Endothelial cell of umbilical vein (primary cell): ENCODE results near the gene PLXDC2. TPM values are rescaled to one million over a fixed set of nuclear protein-coding genes. Genes with fewer than 3 reads are reported as not detected.

Experiments
- BruUV-seq: library from RNA; stranded (reverse); fragments of 400-500 nt; replicated peaks from 2 replicates; lab custom pipeline; 2021; lab: Mats Ljungman, UMichigan
- CTCF ChIA-PET: fragments of 300-600, 350-600 bp; sonication (Branson Sonifier 250); formaldehyde crosslinking; loops from one replicate; lab custom pipeline; 2021; ENCODE audit warnings: antibody characterized with exemption, inconsistent platforms; lab: Charles Lee
- POLR2A ChIA-PET: fragments of 300-600, 350-600 bp; sonication (Branson Sonifier 250); formaldehyde crosslinking; loops from one replicate; lab custom pipeline; 2021; ENCODE audit warnings: antibody characterized with exemption, inconsistent platforms; lab: Charles Lee
- DNase-seq: peaks from one replicate; pipeline ENCODE4 v3.0.0-alpha.2; 2011; ENCODE audit warnings: low read depth, low spot score
- FAIRE-seq: peaks from 2 replicates; lab custom pipeline; 2011; peaks lifted over from hg19 to GRCh38; lab: Jason Lieb, UNC
- H2AFZ ChIP-seq: 2 replicates; pipeline ENCODE4 v1.6.0; 2012; ENCODE audit warnings: low read depth, low read length, control low read depth, inconsistent platforms
- H3K27ac ChIP-seq: 2 replicates; pipeline ENCODE4 v1.5.1; 2011; ENCODE audit warnings: low read depth, mild to moderate bottlenecking, control low read depth, low read length, moderate library complexity; ENCODE audit not compliant: insufficient read depth
- H3K27me3 ChIP-seq, 2 experiments: 2 replicates each; pipeline versions ENCODE4 v1.6.0 to v1.6.1; 2011; ENCODE audit warnings: low read length in 2 of 2, mixed read lengths in 1 of 2; ENCODE audit not compliant: control insufficient read depth in 2 of 2, insufficient read depth in 2 of 2
- H3K36me3 ChIP-seq, 2 experiments: 2 replicates in 1 of 2; 3 replicates in 1 of 2; pipeline ENCODE4 v1.5.1; 2011; ENCODE audit warnings: low read length in 2 of 2, mild to moderate bottlenecking in 1 of 2, moderate library complexity in 1 of 2; ENCODE audit not compliant: control insufficient read depth in 2 of 2, insufficient read depth in 2 of 2; ENCODE audit errors: extremely low read depth in 1 of 2
- H3K4me1 ChIP-seq: 3 replicates; pipeline ENCODE4 v1.5.1; 2011; ENCODE audit warnings: mild to moderate bottlenecking, low read length; ENCODE audit not compliant: control insufficient read depth, insufficient read depth; ENCODE audit errors: extremely low read depth
- H3K4me2 ChIP-seq: 2 replicates; pipeline ENCODE4 v1.6.1; 2011; ENCODE audit warnings: low read length, control low read depth, mixed read lengths; ENCODE audit not compliant: insufficient read depth
- H3K4me3 ChIP-seq, 3 experiments: fragments of 200-600 bp in 1 of 3; sonication (generic), shearing (Covaris generic) in 1 of 3; replicated peaks in 1 of 3; 2 replicates each; pipeline ENCODE4 v1.5.1; 2011 to 2016; ENCODE audit warnings: control low read depth in 3 of 3, low read length in 3 of 3, mild to moderate bottlenecking in 2 of 3, inconsistent platforms in 1 of 3, low read depth in 1 of 3, moderate library complexity in 1 of 3; ENCODE audit not compliant: insufficient read depth in 1 of 3
- H3K79me2 ChIP-seq: 2 replicates; pipeline ENCODE4 v1.6.0; 2012; ENCODE audit warnings: low read length, inconsistent platforms; ENCODE audit not compliant: control insufficient read depth, insufficient read depth
- H3K9ac ChIP-seq: replicated peaks from 2 replicates; pipeline ENCODE3; 2011; ENCODE audit warnings: low read length, control low read depth; ENCODE audit not compliant: insufficient read depth; ENCODE audit errors: extremely low read depth
- H3K9me1 ChIP-seq: replicated peaks from 3 replicates; pipeline ENCODE4 v1.6.0; 2011; ENCODE audit warnings: mild to moderate bottlenecking, low read length; ENCODE audit not compliant: control insufficient read depth, insufficient read depth; ENCODE audit errors: extremely low read depth
- H3K9me3 ChIP-seq: replicated peaks from 2 replicates; pipeline ENCODE4 v1.5.1; 2012; ENCODE audit warnings: low read length, inconsistent platforms; ENCODE audit not compliant: control insufficient read depth, insufficient read depth
- H4K20me1 ChIP-seq: replicated peaks from 2 replicates; pipeline ENCODE3; 2011; ENCODE audit warnings: mild to moderate bottlenecking, low read length; ENCODE audit not compliant: control insufficient read depth, insufficient read depth; ENCODE audit errors: extremely low read depth
- CTCF ChIP-seq, 2 donors: IDR thresholded peaks; 1 replicate in 1 of 2; 2 replicates in 1 of 2; pipeline ENCODE4 v1.5.1; 2011; ENCODE audit warnings: low read length in 2 of 2, mild to moderate bottlenecking in 2 of 2, moderate library complexity in 2 of 2, control low read depth in 1 of 2, inconsistent platforms in 1 of 2, low read depth in 1 of 2; ENCODE audit not compliant: insufficient read depth in 1 of 2; ENCODE audit errors: extremely low read depth in 1 of 2
- EZH2 ChIP-seq: IDR thresholded peaks from 2 replicates; pipeline ENCODE4 v1.6.1; 2012; ENCODE audit warnings: borderline replicate concordance, low read depth, mild to moderate bottlenecking, moderate library complexity, low read length, inconsistent platforms; ENCODE audit not compliant: severe bottlenecking
- FOS ChIP-seq: IDR thresholded peaks from 2 replicates; pipeline ENCODE4 v1.6.1; 2011; ENCODE audit warnings: mild to moderate bottlenecking, low read length, moderate library complexity, borderline replicate concordance; ENCODE audit not compliant: insufficient read depth
- GATA2 ChIP-seq: IDR thresholded peaks from 2 replicates; pipeline ENCODE4 v1.7.0; 2011; ENCODE audit warnings: low read depth, mild to moderate bottlenecking, moderate library complexity, mixed read lengths, low read length; ENCODE audit not compliant: insufficient read length, insufficient read depth
- JUN ChIP-seq: IDR thresholded peaks from 2 replicates; pipeline ENCODE4 v1.6.1; 2011; ENCODE audit warnings: borderline replicate concordance, low read depth; ENCODE audit not compliant: insufficient read length, insufficient read depth
- MAX ChIP-seq: IDR thresholded peaks from 2 replicates; pipeline ENCODE4 v1.6.1; 2011; ENCODE audit not compliant: insufficient read depth, insufficient read length
- MYC ChIP-seq: IDR thresholded peaks from one replicate; pipeline ENCODE4 v1.6.1; 2011; ENCODE audit warnings: mild to moderate bottlenecking, low read depth, low read length
- POLR2A ChIP-seq: IDR thresholded peaks from 2 replicates; pipeline ENCODE4 v1.6.1; 2012; ENCODE audit warnings: low read depth, mild to moderate bottlenecking, control low read depth, low read length
- POLR2AphosphoS5 ChIP-seq: IDR thresholded peaks from 2 replicates; pipeline ENCODE4 v1.6.1; 2012; ENCODE audit warnings: low read depth, mild to moderate bottlenecking, control low read depth, low read length, moderate library complexity; ENCODE audit not compliant: insufficient read depth
- dilution Hi-C: fragments of 300-500 bp; cut with MboI; formaldehyde crosslinking; loops from one replicate; pipeline ENCODE4 v1.15.0; 2019; ENCODE audit warnings: low sequenced_read_pairs; ENCODE audit not compliant: extremely low pct_ligation_motif_present
- intact Hi-C: fragments of 100-400 bp; cut with micrococcal nuclease; formaldehyde crosslinking; loops from one replicate; pipeline ENCODE4 v1.10.0; 2022
- polyA plus RNA-seq, 4 experiments: library from polyadenylated mRNA; depleted of rRNA in 3 of 4; stranded (reverse) in 3 of 4; unstranded in 1 of 4; fragments of >200 nt; gene quantifications; 2 replicates each; pipeline versions ENCODE4 v1.2.1 to v1.2.3, GENCODE V29; 2011 to 2012; ENCODE audit warnings: missing spikeins in 1 of 4
- total RNA-seq: library from RNA; stranded (reverse); gene quantifications from 2 replicates; pipeline ENCODE4 v1.2.3, GENCODE V29; 2021

Gene PLXDC2
- total and polyA plus RNA-seq, 2 donors (not counting 3 experiments of a cell fraction or from before 2014, with no cell fraction given) = 0.32 to 1.2 TPM

- H3K4me3 ChIP-seq = no peak overlapping the region
- H4K20me1 ChIP-seq = no peaks in the 10 kb centered on the region
- POLR2A ChIA-PET = no interaction called here
- no peak overlapping the region for H3K9ac ChIP-seq
- no peak overlapping the region for H3K4me2 ChIP-seq
- H3K36me3 ChIP-seq = no peaks in the 10 kb centered on the region
- CTCF ChIA-PET = no interaction called here
- H2AFZ ChIP-seq = no peak overlapping the region
- no peaks in the 10 kb centered on the region for H3K27me3 ChIP-seq
- DNase-seq (no peak), FAIRE-seq (no peak)
- H3K9me1 ChIP-seq = no peaks in the 10 kb centered on the region
- no peak overlapping the region for H3K27ac ChIP-seq
- H3K79me2 ChIP-seq = no peaks in the 10 kb centered on the region
- BruUV-seq = no TSS peak
- dilution Hi-C loops = no loop called here
- no peak for TF ChIP-seq POLR2A
- TF ChIP-seq MAX = no peak
- TF ChIP-seq GATA2 = no peak
- TF ChIP-seq MYC = no peak
- no peak for TF ChIP-seq FOS
- TF ChIP-seq CTCF (IDR thresholded peaks at IDR 0.05; ENCODE audit: extremely low read depth in 1 of 2, insufficient read depth in 1 of 2, low read depth in 1 of 2, low read length in 2 of 2) = no peak
- TF ChIP-seq POLR2AphosphoS5 = no peak
- TF ChIP-seq EZH2 = no peak
- no peak for TF ChIP-seq JUN
- no peaks in the 10 kb centered on the region for H3K9me3 ChIP-seq
- H3K4me1 ChIP-seq = no peaks in the 10 kb centered on the region
- intact Hi-C loops = no loop called here
Measured at GRCh38 chr10:19941206-19941880, 125.1 kb downstream of the PLXDC2 start.
